ENCODE measurements around the gene CBFA2T3. TPM values are rescaled to one million over a fixed set of nuclear protein-coding genes. Genes with fewer than 3 reads are reported as not detected.

The CBFA2T3 gene
- total and polyA plus RNA-seq, 2 donors (not counting 1 experiment from before 2014, with no cell fraction given), result 40.8 to 58.3 TPM

DNA sequence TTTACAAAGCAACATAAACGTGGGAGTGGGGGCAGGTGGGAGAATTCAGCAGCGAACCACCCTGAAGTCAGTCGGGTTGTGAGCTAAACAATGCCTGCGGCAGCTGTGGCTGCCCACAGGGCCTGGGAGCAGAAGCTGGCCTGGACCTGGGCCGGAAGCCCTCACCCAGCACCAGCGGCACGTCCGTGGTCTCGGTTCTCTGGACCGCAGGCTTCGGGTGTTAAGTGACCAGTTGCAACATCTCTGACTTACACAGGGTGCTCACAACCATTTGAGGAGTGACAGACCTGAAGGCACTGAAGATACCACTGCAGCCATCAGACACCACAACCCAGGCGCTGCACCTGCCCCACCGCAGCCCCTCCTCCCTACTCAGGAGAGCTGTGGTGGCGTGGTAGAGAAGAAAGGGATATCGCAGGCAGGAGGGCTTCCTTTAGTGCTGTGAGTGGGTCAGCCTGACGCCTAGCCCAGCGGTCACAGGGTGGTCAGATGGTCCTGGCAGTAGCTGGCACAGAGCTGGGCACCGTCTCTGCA, 33.8 kb downstream of the CBFA2T3 start:
- WGBS (ENCODE audit: insufficient coverage), result 93% methylated on average over 16 of the region's 18 CpGs
- TF ChIP-seq CTCF (IDR thresholded peaks at IDR 0.05) (no peak), EZH2 (IDR thresholded peaks at IDR 0.05; ENCODE audit: borderline replicate concordance, insufficient read depth, low read depth, low read length, poor library complexity, severe bottlenecking) (no peak)
- H4K20me1 ChIP-seq (ENCODE audit: control insufficient read depth, insufficient read depth, low read length, poor library complexity, severe bottlenecking), result peaks cover 79% of the 10 kb centered on the region
- peaks cover 55% of the 10 kb centered on the region for H3K79me2 ChIP-seq (ENCODE audit: control insufficient read depth, insufficient read depth, low read length)
- peak overlapping the region; percentile 53 for H3K27ac Mint-ChIP-seq
- peak overlapping the region; percentile 12 for H3K4me2 ChIP-seq (replicated peaks; ENCODE audit: low read depth, low read length, poor library complexity, severe bottlenecking)
- POLR2A ChIA-PET, result interaction anchor here (1.3 kb wide), 1 partner anchor 22 kb away, joined by 3 read pairs; no protein-coding TSS in a partner anchor
- H3K4me3 ChIP-seq (ENCODE audit: control extremely low read depth in 1 of 5, extremely low read depth in 1 of 5, insufficient read depth in 1 of 5, low read depth in 2 of 5, low read length in 4 of 5), result no peak overlapping the region
- H2AFZ ChIP-seq (ENCODE audit: insufficient read depth, low read depth, low read length, poor library complexity, severe bottlenecking), result no peak overlapping the region
- intact Hi-C loops (cut with micrococcal nuclease), result loop anchor here (2.0 kb wide), 2 partner anchors 126 to 152 kb away; no protein-coding TSS in a partner anchor
- no peaks in the 10 kb centered on the region for H3K9me3 Mint-ChIP-seq (ENCODE audit: insufficient read depth)
- no peak overlapping the region for H3K27ac ChIP-seq (ENCODE audit: low read length in 2 of 2)
- H3K4me1 Mint-ChIP-seq, result peaks cover 36% of the 10 kb centered on the region
- H3K4me1 ChIP-seq (ENCODE audit: control insufficient read depth in 2 of 2, insufficient read depth in 2 of 2, low read length in 2 of 2), result peaks cover 19 to 29% of the 10 kb centered on the region in 2 donors
- ATAC-seq (ENCODE audit: low read depth) (no peak), DNase-seq (peak; percentile 17)
- no peak overlapping the region for H3K9ac ChIP-seq (ENCODE audit: low read length)
- H3K27me3 Mint-ChIP-seq, result no peaks in the 10 kb centered on the region
- peaks cover 0 to under 1% of the 10 kb centered on the region in 2 experiments for H3K36me3 ChIP-seq (replicated peaks in 1 of 2; ENCODE audit: control extremely low read depth in 1 of 2, control insufficient read depth in 1 of 2, extremely low read depth in 1 of 2, insufficient read depth in 2 of 2, low read length in 1 of 2)
- peak overlapping the region; percentile 55 for H3K4me3 Mint-ChIP-seq
- H3K9me3 ChIP-seq (ENCODE audit: control extremely low read depth in 1 of 3, control insufficient read depth in 2 of 3, insufficient read depth in 1 of 3, low read length in 2 of 3), result no peaks in the 10 kb centered on the region
- CTCF ChIA-PET, result interaction anchor here (1.2 to 3.4 kb wide), 5 partner anchors 14 to 310 kb away, joined by 3 to 12 read pairs (median 3); no protein-coding TSS in a partner anchor
- H3K27me3 ChIP-seq (replicated peaks in 1 of 4; ENCODE audit: control extremely low read depth in 1 of 4, control insufficient read depth in 3 of 4, insufficient read depth in 4 of 4, low read length in 3 of 4), result no peaks in the 10 kb centered on the region

All from B cell (primary cell).